ENCODE results near the gene HABP2.

Gene HABP2

GRCh38 chr10:113609704-113610108 is 56.9 kb downstream of the HABP2 start:
- no peak for DNase-seq

GRCh38 chr10:113610631-113611601 is 58.1 kb downstream of the HABP2 start:
- DNase-seq, result no peak

GRCh38 chr10:113612154-113612553 is 59.3 kb downstream of the HABP2 start:
- DNase-seq, result no peak

- no peak for DNase-seq
Observed at GRCh38 chr10:113613427-113613826, 60.6 kb downstream of the HABP2 start.

GRCh38 chr10:113613977-113614690 is 61.3 kb downstream of the HABP2 start:
- DNase-seq, result no peak

- DNase-seq, result no peak
Observed at GRCh38 chr10:113616244-113617074, 63.6 kb downstream of the HABP2 start.

GRCh38 chr10:113617086-113617485 is 64.2 kb downstream of the HABP2 start:
- no peak for DNase-seq

GRCh38 chr10:113618338-113618737 is 65.5 kb downstream of the HABP2 start:
- DNase-seq, result no peak

- DNase-seq, result no peak
Observed at GRCh38 chr10:113619401-113619800, 66.5 kb downstream of the HABP2 start.

GRCh38 chr10:113620511-113620910 is 67.7 kb downstream of the HABP2 start:
- no peak for DNase-seq

GRCh38 chr10:113620936-113621335 is 68.1 kb downstream of the HABP2 start:
- no peak for DNase-seq

GRCh38 chr10:113621799-113622198 is 68.9 kb downstream of the HABP2 start:
- no peak for DNase-seq

- no peak for DNase-seq
Observed at GRCh38 chr10:113622831-113623230, 70.0 kb downstream of the HABP2 start.

GRCh38 chr10:113625461-113626186 is 72.8 kb downstream of the HABP2 start:
- DNase-seq, result no peak

GRCh38 chr10:113626809-113627355 is 74.0 kb downstream of the HABP2 start:
- DNase-seq, result no peak

- no peak for DNase-seq
Observed at GRCh38 chr10:113627836-113628235, 75.0 kb downstream of the HABP2 start.

- DNase-seq, result no peak
Observed at GRCh38 chr10:113628607-113629153, 75.8 kb downstream of the HABP2 start.

GRCh38 chr10:113630929-113631533 is 78.2 kb downstream of the HABP2 start:
- DNase-seq, result no peak

- no peak for DNase-seq
Observed at GRCh38 chr10:113631684-113632367, 79.0 kb downstream of the HABP2 start.

All from CD4-positive, alpha-beta T cell treated with Interleukin-10 for 1 hour (primary cell).